D721Med (cell line): ENCODE data around the gene FBXL5.

ENCODE experiments used
- DNase-seq: peaks from one replicate; pipeline ENCODE4 v3.0.0; 2011; ENCODE audit warnings: low spot score; ENCODE audit not compliant: insufficient read length
- FAIRE-seq: peaks from 2 replicates; lab custom pipeline; 2011; peaks lifted over from hg19 to GRCh38; lab: Jason Lieb, UNC
- TF ChIP-seq, protein P1 (sequence below): IDR thresholded peaks from 2 replicates; pipeline ENCODE4 v1.5.1; 2012; ENCODE audit warnings: mild to moderate bottlenecking, control low read depth; ENCODE audit not compliant: insufficient read depth; ENCODE audit errors: missing control alignments

Gene FBXL5

DNA sequence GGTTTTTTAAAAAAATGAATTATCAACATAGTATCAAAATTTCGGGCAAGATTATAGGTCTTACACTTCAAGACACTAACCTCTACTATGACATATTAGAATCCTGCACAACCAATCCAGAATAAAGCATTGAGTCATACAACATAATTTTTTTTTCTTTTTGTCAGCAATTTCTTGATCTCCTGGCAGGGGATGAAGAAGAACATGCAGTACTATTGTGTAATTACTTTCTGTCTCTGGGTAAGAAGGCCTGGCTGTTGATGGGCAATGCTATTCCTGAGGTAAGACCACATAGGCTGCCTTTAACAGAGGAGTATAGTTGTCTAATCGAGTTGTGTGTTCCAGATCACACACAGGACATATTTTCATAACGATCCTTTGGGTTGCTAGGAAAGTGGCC is 67.5 kb downstream of the FBXL5 start:
- no peak for FAIRE-seq
- TF ChIP-seq, protein P1, sequence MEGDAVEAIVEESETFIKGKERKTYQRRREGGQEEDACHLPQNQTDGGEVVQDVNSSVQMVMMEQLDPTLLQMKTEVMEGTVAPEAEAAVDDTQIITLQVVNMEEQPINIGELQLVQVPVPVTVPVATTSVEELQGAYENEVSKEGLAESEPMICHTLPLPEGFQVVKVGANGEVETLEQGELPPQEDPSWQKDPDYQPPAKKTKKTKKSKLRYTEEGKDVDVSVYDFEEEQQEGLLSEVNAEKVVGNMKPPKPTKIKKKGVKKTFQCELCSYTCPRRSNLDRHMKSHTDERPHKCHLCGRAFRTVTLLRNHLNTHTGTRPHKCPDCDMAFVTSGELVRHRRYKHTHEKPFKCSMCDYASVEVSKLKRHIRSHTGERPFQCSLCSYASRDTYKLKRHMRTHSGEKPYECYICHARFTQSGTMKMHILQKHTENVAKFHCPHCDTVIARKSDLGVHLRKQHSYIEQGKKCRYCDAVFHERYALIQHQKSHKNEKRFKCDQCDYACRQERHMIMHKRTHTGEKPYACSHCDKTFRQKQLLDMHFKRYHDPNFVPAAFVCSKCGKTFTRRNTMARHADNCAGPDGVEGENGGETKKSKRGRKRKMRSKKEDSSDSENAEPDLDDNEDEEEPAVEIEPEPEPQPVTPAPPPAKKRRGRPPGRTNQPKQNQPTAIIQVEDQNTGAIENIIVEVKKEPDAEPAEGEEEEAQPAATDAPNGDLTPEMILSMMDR: no peak
- no peak for DNase-seq

DNA sequence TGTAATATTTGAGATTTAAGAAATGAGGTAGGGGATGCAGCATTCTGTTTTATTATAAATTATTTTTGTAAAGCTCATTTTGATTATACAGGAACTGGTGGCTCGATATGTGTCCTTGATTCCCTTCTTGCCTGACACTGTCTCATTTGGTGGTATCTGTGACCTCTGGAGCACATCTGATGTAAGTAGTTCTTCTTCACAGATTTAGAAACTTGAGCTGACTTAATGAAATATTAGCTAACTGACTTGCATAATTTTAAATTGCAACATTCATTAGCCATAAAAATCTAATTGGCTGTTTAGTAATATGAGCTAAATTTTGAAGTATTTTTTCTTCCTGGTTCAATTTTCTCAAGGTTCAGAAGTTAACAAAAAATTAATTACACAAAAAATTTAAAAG is 69.1 kb downstream of the FBXL5 start:
- TF ChIP-seq, protein P1: no peak
- FAIRE-seq (no peak), DNase-seq (no peak)

DNA sequence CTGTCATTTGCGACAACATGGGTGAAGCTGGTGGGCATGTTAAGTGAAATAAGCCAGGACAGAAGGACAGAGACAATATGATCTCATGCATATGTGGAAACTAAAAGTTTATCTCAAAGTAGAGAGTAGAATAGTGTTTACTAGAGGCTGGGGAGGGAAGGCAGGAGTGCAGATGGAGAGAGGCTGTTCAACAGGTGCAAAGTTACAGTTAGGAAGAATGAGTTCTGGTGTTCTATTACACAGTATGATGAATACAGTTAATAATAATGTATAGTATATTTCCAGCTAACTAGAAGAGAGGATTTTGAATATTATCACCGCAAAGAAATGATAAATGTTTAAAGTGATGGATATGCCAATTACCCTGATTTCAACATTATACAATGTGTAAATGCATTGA is 69.8 kb downstream of the FBXL5 start:
- DNase-seq: no peak
- TF ChIP-seq, protein P1: no peak
- no peak for FAIRE-seq

DNA sequence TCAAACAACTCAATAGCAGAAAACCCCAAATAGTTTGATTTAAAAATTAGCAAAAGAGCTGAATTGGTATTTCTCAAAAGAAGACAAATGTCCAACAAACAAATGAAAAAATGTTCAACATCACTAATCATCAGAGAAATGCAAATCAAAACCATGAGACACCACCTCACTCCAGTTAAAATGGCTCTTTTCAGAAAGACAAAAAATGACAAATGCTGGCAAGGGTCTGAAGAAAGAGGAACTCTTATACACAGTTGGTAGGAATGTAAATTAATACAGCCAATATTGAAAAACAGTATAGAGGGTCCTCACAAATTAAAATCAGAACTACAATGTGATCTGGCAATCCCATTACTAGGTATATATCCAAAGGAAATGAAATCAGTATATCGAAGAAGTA is 70.4 kb downstream of the FBXL5 start:
- FAIRE-seq (no peak), DNase-seq (no peak)
- TF ChIP-seq, protein P1: no peak

DNA sequence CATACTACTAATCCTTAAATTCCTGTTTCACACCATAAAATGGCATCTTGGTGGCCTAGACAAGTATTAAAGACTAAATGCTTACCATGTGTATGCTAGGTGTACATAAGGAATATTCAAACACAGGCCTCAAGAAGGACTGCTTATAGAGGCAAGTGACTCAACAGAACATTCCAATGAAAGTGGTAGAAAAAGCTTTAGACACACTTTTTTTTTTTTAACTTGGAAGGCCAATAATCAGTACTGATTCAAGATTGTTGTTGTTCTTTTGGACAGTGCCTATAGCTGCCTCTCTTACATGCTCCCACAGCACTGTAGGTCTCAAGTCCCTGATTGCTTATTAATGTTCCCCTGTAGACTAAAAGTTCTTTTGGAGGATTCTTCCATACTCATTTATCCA is 77.6 kb downstream of the FBXL5 start:
- FAIRE-seq (no peak), DNase-seq (no peak)
- TF ChIP-seq, protein P1: no peak

DNA sequence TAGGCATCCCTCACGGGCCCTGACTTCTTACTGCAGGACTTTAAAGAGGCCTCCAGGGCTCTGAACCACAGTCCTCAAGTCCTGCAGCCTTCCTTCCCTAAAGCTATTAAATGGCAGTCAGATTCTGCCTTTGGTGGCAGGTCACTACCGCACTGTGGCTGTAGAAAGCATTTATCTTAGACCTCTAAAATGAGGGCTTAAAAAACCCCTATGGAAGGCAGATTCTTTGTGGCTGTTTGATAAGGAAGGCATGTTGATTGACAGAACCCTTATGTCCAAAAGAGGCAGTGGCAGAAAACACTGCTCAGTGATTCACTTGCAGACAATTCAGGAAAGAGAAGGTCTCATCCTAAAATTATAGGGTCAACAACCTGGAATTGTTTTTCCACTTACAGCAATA is 79.2 kb downstream of the FBXL5 start:
- TF ChIP-seq, protein P1: no peak
- DNase-seq (no peak), FAIRE-seq (no peak)

DNA sequence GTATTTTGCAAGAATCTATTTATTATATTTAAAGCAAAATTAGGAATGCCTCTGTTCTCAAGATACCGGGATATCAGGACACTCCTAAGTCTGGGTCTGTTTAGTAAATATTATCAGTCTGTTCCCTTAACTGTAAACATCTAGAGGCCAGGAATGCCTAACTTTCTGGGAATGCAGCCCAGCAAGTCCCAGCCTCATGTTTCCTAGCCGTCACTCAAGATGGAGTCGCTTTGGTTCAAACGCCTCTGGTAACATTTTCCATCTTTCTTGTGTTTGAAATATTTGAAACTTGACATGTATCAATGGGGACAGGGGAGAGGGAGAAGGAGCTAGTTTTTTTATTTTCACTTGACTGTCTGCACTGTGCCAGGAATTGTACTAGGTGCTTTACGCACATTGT is 85.4 kb downstream of the FBXL5 start:
- DNase-seq (no peak), FAIRE-seq (no peak)
- TF ChIP-seq, protein P1: no peak
